BE2C (cell line): ENCODE data around the gene MCC.
A peak's percentile ranks its signal among the peaks of the same experiment; 100 is the strongest.

Experiments
- DNase-seq: peaks from one replicate; pipeline ENCODE4 v3.0.0-alpha.2; 2020
- H3K27me3 ChIP-seq: fragments of 250-450 bp; sonication (Bioruptor Pico); 2 replicates; pipeline ENCODE4 v1.5.1; 2020; ENCODE audit warnings: mild to moderate bottlenecking
- H3K36me3 ChIP-seq: fragments of 250-450 bp; sonication (Bioruptor Pico); 2 replicates; pipeline ENCODE4 v1.5.1; 2020; ENCODE audit warnings: mild to moderate bottlenecking
- H3K4me1 ChIP-seq: fragments of 250-450 bp; sonication (Bioruptor Pico); 2 replicates; pipeline ENCODE4 v1.5.1; 2020
- H3K4me3 ChIP-seq: 2 replicates; pipeline ENCODE4 v1.5.1; 2011; ENCODE audit warnings: low read depth, low read length
- H3K9me3 ChIP-seq: fragments of 250-450 bp; sonication (Bioruptor Pico); 2 replicates; pipeline ENCODE4 v1.5.1; 2020
- TF ChIP-seq, protein P1 (sequence below): IDR thresholded peaks from 2 replicates; pipeline ENCODE4 v1.5.1; 2012; ENCODE audit warnings: mild to moderate bottlenecking, low read depth, low read length

Gene MCC

DNA sequence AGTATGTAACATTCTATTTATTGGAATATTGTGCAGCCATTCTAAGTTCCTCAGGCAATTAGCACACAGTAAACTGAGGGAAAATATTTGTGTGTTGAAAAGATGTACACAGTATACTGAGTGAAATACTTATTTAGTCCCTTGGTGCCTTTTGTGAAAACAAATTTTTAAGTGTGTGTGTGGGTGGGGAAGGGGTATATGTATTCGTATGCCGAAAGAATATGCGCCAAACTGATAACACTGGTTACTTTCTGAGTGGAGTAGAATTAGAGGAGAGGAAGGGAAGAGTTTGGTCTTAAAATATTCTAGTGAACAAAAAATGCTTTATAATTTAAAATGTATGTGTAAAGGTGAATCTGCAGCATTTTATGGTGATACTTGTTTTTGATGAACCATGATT, 508.5 kb downstream of the MCC start:
- TF ChIP-seq, protein P1, sequence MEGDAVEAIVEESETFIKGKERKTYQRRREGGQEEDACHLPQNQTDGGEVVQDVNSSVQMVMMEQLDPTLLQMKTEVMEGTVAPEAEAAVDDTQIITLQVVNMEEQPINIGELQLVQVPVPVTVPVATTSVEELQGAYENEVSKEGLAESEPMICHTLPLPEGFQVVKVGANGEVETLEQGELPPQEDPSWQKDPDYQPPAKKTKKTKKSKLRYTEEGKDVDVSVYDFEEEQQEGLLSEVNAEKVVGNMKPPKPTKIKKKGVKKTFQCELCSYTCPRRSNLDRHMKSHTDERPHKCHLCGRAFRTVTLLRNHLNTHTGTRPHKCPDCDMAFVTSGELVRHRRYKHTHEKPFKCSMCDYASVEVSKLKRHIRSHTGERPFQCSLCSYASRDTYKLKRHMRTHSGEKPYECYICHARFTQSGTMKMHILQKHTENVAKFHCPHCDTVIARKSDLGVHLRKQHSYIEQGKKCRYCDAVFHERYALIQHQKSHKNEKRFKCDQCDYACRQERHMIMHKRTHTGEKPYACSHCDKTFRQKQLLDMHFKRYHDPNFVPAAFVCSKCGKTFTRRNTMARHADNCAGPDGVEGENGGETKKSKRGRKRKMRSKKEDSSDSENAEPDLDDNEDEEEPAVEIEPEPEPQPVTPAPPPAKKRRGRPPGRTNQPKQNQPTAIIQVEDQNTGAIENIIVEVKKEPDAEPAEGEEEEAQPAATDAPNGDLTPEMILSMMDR = no peak
- Histone ChIP-seq H3K9me3 (no peaks in the 10 kb centered on the region), H3K4me3 (no peak overlapping the region), H3K36me3 (peaks cover 5% of the 10 kb centered on the region; the same call in 1 of the 2 replicates), H3K27me3 (no peaks in the 10 kb centered on the region), H3K4me1 (peaks cover 3% of the 10 kb centered on the region)
- DNase-seq = no peak

DNA sequence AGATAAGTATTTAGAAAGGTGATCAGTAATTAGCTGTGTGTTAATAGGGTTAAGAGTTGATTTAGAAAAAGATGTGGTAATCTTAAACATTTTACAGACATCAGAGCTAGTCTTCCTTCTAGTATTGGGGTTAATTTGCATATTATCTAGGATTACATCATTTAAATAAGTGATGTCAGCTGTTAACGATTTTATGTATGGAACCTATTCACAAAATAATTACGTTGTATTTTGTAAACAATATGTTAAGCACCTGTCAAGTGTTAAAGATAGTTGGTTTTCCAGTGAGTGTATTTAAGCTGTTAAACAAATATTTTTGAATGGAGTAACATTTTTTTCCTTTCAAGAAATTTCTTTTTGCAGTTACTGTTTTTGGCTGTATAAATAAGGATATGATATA, 509.4 kb downstream of the MCC start:
- Histone ChIP-seq H3K27me3 (no peaks in the 10 kb centered on the region), H3K36me3 (peaks cover 5% of the 10 kb centered on the region; the same call in 1 of the 2 replicates), H3K4me1 (peaks cover 3% of the 10 kb centered on the region), H3K4me3 (peak overlapping the region; percentile 89), H3K9me3 (no peaks in the 10 kb centered on the region)
- no peak for DNase-seq
- TF ChIP-seq, protein P1 = no peak

DNA sequence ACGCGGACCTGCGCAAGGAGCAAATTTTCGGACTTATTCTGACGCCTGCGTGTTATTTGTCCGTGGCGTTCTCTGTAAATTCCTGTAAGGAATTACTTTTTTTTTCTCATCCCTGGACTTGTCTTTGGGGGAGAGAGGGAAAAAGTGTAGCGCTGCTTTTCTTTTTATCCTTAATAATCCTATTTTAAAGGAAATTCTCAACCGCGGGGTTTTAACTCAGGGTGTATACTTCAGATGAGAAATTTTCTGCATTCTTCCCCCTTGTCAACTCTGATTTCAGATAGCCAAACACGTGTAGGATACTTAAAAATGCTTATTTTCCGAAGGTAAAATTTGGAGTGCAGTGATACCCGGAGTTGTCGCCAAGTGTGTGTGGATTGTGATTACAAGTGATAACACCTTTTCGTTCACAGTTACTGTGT, 510.8 kb downstream of the MCC start:
- H3K4me1 ChIP-seq = peaks cover 3% of the 10 kb centered on the region
- peak overlapping the region; percentile 89 for H3K4me3 ChIP-seq
- H3K27me3 ChIP-seq = no peaks in the 10 kb centered on the region
- no peaks in the 10 kb centered on the region; the same call in 1 of the 2 replicates for H3K36me3 ChIP-seq
- TF ChIP-seq, protein P1 = no peak
- no peak for DNase-seq
- H3K9me3 ChIP-seq = no peaks in the 10 kb centered on the region

DNA sequence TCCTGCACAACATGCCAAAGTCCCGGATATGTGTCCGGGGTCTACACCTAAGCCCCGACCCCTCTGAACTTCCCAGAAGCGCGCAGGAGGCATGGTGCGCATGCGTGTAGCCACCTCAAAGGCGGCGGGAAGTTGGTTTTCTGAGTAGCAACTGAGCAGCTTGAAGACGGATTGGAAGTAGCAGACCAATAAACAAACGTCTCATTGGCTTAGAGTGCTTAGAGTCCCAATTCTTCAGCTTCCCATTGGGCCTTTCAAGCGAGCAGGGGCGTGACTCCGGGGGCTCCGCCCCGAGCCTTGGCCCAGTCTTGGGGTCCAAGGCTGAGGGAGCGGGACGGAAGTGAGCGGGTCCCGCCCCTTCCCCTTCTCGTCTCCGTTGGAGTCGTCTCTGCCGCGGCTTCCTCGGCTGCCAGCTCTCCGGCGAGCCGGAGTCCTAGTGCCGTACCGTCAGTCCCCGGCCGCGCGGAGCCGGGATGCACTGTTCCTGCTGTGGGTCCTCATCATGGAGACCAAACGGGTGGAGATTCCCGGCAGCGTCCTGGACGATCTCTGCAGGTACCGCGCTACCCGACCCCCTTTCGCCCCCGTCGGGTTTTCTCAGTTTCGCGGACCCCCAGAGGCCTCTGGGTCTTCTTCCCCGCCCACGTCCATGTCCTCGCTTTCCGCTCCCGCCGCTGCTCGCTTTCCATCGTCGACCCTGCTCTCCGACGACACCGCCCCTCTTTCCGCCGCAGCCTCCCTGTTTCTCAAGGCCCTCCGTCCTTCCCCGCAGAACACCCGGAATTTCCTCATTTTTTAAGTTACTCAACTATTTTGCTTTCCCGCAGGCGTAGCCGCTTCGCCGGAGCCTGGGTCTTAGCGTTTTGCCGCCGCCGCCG, 511.6 kb downstream of the MCC start, which contains the start of gene DCP2:
TSS of gene DCP2 (plus strand) at position 367 of the 878 bp plus-strand sequence. CDS start at position 503, 136 bp downstream.
- H3K4me1 ChIP-seq = peaks cover 3% of the 10 kb centered on the region
- H3K27me3 ChIP-seq = no peaks in the 10 kb centered on the region
- TF ChIP-seq, protein P1 = no peak
- peak within 1 kb of the TSS; percentile 89 for H3K4me3 ChIP-seq
- no peaks in the 10 kb centered on the region for H3K9me3 ChIP-seq
- peak; percentile 95 for DNase-seq
- no peaks in the 10 kb centered on the region; the same call in 1 of the 2 replicates for H3K36me3 ChIP-seq

DNA sequence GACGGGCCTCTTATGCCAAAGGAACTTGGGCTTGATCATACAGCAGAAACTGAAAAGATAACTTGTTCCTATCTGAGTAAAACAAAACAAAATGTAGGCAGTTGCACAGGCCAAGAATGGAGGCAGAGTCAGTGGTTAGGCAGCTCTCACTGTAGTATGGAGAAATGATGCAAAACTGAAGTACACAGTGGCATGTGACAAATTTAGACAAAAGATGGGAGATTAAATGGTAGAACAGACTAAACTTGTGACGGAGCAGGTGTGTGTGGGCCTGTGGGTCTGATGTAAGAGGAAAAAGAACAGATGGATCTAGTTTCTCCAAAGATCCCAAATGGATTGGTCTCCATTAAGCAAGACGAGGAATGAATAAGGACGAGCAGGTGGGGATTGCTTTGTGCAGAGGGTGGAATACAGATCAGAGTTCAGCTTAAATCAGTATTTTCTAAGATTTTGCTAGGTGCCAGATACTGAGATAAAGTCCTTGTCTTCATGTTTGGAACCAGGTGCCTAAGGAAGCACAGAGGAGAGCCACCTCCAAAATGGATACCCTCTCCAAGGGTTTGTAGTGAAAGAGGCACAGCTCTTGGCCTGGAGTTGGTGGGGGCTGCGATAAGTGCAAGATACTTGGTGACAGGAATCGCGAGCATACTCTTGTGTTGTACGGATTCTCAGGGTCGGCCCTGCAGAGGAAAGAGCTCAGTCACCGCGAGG, 512.4 kb downstream of the MCC start:
- Histone ChIP-seq H3K27me3 (no peaks in the 10 kb centered on the region), H3K4me1 (peaks cover 3% of the 10 kb centered on the region), H3K9me3 (no peaks in the 10 kb centered on the region), H3K4me3 (peak overlapping the region; percentile 89), H3K36me3 (no peaks in the 10 kb centered on the region)
- TF ChIP-seq, protein P1 = no peak
- DNase-seq = no peak
